Skeletal muscle satellite cell (primary cell): ENCODE measurements around the gene STAT3.
"Not testable (repeated sequence)": the region's sequence is repeated elsewhere in the genome, so short reads cannot be mapped to it uniquely, and the experiment has no call there.

ENCODE experiments used
- H3K27me3 ChIP-seq: 2 replicates; pipeline ENCODE4 v1.7.0; 2013; ENCODE audit warnings: low read length; ENCODE audit not compliant: control insufficient read depth, insufficient read depth
- H3K36me3 ChIP-seq: 2 replicates; pipeline ENCODE4 v1.7.0; 2013; ENCODE audit warnings: mild to moderate bottlenecking, control low read depth, low read length; ENCODE audit not compliant: insufficient read depth
- H3K4me1 ChIP-seq: 2 replicates; pipeline ENCODE4 v1.7.0; 2013; ENCODE audit warnings: low read length; ENCODE audit not compliant: control insufficient read depth, insufficient read depth
- H3K4me2 ChIP-seq: 2 replicates; pipeline ENCODE4 v1.7.0; 2013; ENCODE audit warnings: mild to moderate bottlenecking, low read length
- H3K4me3 ChIP-seq: 2 replicates; pipeline ENCODE4 v1.7.0; 2013; ENCODE audit warnings: low read length
- H3K9ac ChIP-seq: 2 replicates; pipeline ENCODE4 v1.7.0; 2013; ENCODE audit warnings: mild to moderate bottlenecking, low read depth, low read length, moderate library complexity
- H3K9me3 ChIP-seq: replicated peaks from 2 replicates; pipeline ENCODE4 v1.7.0; 2013; ENCODE audit warnings: mild to moderate bottlenecking, control low read depth, low read length

STAT3 gene

DNA sequence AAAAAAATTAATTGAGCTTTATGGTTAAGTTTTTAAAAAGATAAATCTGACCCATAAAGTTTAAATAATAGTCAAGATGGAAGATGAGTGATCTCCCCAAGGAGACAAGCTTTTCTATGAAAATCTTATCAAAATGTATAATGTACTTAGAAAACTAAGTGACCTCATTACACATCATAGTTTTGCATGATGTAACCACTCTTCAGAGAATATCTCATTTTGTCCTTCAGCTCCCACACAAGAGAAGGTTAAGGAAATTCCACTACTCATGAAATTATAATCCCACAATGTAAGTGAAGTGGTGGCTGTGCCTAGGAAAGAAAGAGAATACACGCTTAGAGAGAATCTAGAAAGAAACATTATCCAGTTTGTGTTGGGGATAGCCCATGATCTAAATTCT lies 14.3 kb downstream of the STAT3 start:
- no peaks in the 10 kb centered on the region for H3K9me3 ChIP-seq
- peaks cover 8% of the 10 kb centered on the region for H3K4me1 ChIP-seq

DNA sequence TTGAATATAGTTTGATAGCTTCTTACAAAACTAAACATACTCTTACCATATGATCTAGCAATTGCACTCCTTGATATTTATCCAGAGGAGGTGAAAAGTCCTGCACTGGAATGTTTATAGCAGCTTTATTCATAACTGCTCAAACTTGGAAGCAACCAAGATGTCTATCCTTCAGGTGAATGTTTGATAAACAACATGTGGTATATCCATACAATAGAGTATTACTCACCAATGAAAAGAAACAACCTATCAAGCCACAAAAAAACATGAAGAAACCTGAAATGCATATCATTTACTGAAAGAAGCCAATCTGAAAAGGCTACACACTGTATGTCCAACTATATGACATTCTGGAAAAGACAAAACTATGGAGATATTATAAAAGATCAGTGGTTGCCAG lies 16.1 kb downstream of the STAT3 start:
- Histone ChIP-seq H3K9me3 (no peaks in the 10 kb centered on the region), H3K36me3 (peaks cover 4% of the 10 kb centered on the region), H3K4me3 (no peak overlapping the region), H3K27me3 (no peaks in the 10 kb centered on the region), H3K9ac (no peak overlapping the region), H3K4me2 (no peak overlapping the region), H3K4me1 (peaks cover 2% of the 10 kb centered on the region)

More for the DNA sequence above, 14.3 kb downstream of the STAT3 start:
- Histone ChIP-seq H3K27me3 (no peaks in the 10 kb centered on the region), H3K36me3 (peaks cover 4% of the 10 kb centered on the region), H3K4me2 (no peak overlapping the region), H3K4me3 (no peak overlapping the region), H3K9ac (no peak overlapping the region)

DNA sequence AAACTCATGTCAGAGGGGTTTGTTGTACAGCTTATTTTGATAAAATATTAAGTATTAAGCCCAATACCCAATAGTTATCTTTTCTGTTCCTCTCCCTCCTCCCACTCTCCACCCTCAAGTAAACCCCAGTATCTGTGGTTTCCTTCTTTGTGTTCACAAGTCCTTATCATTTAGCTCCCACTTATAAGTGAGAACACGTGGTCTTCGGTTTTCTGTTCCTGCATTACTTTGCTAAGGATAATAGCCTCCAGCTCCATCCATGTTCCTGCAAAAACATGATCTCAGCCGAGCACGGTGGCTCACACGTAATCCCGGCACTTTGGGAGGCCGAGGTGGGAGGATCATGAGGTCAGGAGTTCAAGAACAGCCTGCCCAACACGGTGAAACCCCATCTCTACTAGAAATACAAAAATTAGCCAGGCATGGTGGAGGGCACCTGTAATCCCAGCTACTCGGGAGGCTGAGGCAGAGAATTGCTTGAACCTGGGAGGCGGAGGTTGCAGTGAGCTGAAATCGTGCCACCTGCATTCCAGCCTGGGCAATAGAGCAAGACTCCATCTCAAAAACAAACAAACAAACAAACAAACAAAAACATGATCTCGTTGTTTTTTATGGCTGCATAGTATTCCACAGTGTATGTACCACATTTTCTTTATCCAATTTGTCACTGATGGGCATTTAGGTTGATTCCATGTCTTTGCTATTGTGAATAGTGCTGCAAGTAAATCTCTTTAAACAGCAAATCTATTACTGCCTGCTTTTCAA lies 19.3 kb downstream of the STAT3 start:
- not testable (repeated sequence) for H3K36me3 ChIP-seq, H3K9me3 ChIP-seq, H3K4me3 ChIP-seq, H3K27me3 ChIP-seq, H3K9ac ChIP-seq, H3K4me2 ChIP-seq
- peaks cover 17% of the 10 kb centered on the region for H3K4me1 ChIP-seq

DNA sequence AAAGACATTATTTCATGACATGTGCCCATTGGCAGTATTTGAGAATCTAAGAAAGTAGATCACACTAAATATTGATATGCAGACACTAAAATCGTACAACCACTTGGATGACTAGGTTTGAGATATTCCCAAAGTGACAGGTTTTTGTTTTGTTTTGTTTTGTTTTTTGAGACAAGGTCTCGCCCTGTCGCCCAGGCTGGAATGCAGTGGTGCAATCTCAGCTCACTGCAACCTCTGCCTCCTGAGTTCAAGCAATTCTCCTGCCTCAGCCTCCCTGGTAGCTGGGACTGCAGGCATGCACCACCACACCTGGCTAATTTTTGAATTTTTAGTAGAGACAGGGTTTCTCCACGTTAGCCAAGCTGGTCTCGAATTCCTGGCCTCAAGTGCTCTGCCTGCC lies 19.9 kb downstream of the STAT3 start:
- H3K4me1 ChIP-seq = peaks cover 22% of the 10 kb centered on the region
- H3K9me3 ChIP-seq, H3K27me3 ChIP-seq, H3K4me3 ChIP-seq, H3K9ac ChIP-seq, H3K4me2 ChIP-seq, H3K36me3 ChIP-seq: not testable (repeated sequence)

DNA sequence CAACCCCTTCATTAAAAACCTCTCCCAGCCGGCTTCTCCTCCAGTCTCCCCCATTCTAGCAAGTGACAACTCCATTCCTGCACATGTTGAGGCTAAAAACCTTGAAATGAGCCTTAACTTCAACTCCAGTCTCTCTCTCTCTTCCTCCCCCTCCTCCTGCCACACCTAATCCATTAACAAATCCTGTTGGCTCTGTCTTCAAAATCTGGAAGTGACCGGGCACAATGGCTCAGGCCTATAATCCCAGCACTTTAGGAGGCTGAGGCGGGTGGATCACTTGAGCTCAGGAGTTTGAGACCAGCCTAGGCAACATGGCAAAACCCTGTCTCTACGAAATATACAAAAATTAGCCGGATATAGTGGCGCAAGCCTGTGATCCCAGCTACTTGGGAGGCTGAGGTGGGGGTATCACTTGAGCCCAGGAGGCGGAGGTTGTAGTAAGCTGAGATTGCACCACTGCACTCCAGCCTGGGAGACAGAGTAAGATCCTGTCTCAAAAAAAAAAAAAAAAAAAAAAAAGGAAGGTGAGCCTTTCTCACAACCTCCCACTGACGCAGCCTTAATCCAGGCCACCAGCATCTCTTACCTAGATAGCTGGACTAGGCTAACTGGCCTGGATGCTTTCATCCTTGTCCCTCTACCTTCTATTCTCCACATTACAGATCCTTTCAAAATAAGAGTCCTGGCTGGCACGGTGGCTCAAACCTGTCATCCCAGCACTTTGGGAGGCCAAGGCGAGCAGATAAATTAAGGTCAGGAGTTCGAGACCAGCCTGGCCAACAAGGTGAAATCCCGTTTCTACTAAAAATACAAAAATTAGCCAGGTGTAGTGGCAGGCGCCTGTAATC lies 21.8 kb downstream of the STAT3 start:
- not testable (repeated sequence) for H3K4me2 ChIP-seq, H3K27me3 ChIP-seq, H3K9ac ChIP-seq, H3K36me3 ChIP-seq, H3K4me3 ChIP-seq, H3K9me3 ChIP-seq
- peaks cover 37% of the 10 kb centered on the region for H3K4me1 ChIP-seq

DNA sequence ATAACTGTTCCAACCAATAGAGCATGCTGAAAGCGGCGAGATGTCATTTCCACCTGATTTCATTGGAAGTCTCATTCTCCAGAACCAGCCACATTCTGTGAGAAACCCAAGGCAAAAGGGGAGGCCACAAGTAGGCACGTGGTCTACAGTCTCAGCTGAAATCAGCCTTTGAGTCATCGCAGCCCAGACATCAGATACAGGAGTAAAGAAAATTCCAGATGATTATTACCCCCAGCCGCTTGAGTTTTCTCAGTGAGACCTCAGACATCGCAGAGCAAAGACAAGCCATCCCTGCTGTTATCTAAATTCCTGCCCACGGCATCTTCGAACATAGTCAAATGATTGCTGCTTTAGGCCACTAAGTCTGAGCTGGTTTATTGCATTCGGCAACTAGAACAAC lies 23.1 kb downstream of the STAT3 start:
- Histone ChIP-seq H3K4me2 (peak overlapping the region; percentile 54), H3K36me3 (no peaks in the 10 kb centered on the region), H3K9me3 (no peaks in the 10 kb centered on the region), H3K4me1 (peaks cover 37% of the 10 kb centered on the region), H3K9ac (no peak overlapping the region), H3K27me3 (no peaks in the 10 kb centered on the region), H3K4me3 (no peak overlapping the region)

DNA sequence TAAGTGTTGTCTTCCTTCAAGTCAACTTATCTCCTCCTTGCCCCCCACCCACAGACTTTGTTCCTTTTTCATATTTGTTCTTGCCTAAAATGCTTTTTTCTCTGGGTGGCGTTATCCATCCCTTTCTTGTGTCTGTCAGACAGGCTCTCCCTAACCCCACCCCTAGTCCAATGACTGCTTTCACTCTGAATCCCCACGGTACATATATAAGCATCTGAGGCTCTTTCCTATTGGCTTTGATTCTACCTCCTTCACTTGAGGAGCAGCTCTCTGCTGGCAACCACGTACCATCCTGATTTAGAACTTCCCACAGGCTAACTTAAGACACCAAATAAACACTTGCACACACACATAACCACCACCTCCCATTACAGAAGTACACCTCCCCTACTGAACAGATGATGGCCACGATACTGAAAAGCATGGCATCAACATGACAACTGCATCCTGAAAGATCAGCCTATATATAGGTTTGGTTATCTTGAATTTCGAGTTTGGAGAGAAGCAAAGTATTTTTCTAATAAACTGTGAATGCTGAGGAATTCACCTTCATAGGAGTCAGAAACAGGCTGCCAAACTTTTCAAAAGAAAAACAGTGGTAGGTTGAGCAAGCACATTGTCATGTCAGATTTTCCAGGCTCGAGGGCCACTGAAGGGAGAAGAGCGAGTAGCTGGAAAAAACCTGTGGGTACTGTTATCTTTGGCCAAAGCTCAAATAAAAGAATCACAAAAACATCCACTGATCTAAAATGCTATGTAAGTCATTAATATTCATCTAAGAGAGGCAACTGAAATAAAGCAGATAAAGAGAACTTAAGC lies 24.3 kb downstream of the STAT3 start:
- Histone ChIP-seq H3K4me2 (peak overlapping the region; percentile 33), H3K4me1 (peaks cover 37% of the 10 kb centered on the region), H3K4me3 (no peak overlapping the region), H3K36me3 (no peaks in the 10 kb centered on the region), H3K27me3 (no peaks in the 10 kb centered on the region), H3K9me3 (no peaks in the 10 kb centered on the region), H3K9ac (no peak overlapping the region)

DNA sequence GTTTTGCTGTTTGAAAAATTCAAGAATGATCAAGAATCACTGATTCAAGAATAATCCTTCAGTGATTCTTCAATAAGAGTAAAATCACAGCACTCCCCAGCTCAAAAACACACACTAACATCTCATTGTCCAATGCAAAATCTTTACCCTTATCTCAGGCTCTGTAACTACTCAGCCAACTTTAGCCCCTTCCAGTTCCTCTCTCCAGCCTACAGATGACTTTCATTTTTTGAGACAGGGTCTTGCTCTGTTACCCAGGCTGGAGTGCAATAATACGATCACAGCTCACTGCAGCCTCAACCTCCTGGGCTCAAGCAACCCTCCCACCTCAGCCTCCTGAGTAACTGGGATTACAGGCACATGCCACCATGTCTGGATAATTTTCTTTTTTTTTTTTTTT lies 25.0 kb downstream of the STAT3 start:
- Histone ChIP-seq H3K4me1 (peaks cover 37% of the 10 kb centered on the region), H3K36me3 (no peaks in the 10 kb centered on the region), H3K27me3 (no peaks in the 10 kb centered on the region), H3K9me3 (no peaks in the 10 kb centered on the region), H3K4me3 (no peak overlapping the region), H3K9ac (no peak overlapping the region), H3K4me2 (no peak overlapping the region)

DNA sequence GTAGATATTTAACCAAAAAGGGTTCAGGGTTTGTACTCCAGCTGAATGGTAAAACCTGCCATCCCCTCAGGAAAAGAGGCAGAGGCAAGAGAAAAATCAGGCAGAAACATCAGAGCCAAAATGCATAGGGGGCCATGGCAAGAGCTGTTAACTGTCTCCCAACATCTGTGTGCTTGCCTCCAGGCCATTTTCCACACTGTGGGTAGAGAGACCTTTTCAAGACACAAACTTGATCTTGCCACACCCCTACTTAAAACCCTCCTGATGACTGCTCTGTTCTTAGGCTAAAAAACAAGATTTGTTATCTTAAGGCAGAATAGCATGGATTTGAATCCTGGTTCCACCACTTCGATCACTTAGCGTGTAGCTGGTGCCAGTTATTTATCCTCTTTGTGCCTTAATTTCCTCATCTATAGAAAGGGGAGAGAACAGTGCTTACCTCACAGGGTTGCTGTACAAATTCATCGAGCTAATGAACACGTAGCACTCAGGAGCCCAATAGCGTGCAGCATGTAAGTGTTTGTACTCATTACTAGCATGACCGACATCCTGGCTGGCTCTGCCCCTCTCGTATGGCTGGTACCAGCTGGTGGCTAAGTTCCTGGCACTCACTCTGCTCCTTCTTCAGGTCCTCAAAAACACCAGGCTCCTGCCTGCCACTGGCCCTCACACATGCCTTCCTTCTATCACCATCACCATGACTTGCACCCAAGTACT lies 25.8 kb downstream of the STAT3 start:
- Histone ChIP-seq H3K4me1 (peaks cover 37% of the 10 kb centered on the region), H3K4me3 (no peak overlapping the region)

DNA sequence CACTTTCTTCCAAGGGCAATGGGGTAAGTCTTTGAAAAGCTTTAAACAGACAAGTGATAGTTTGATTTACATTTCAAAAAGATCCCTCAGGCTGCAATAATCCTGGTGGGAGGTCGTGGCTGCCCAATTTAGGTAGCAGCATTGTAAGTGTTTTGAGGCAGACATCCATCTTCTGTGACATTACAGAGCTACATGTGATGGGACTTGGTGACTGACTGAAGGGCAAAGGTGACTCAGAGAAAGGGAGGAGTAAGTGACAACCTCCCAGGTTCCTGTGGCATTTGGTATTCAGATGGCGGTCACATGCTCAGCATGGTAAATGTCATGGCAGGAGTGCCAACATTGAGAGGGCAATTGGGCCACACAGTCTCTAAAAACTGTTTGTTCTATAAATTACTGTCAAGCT lies 26.5 kb downstream of the STAT3 start:
- no peaks in the 10 kb centered on the region for H3K9me3 ChIP-seq
- H3K27me3 ChIP-seq = no peaks in the 10 kb centered on the region
- no peak overlapping the region for H3K4me3 ChIP-seq
- peaks cover 34% of the 10 kb centered on the region for H3K4me1 ChIP-seq
- no peaks in the 10 kb centered on the region for H3K36me3 ChIP-seq
- no peak overlapping the region for H3K9ac ChIP-seq
- no peak overlapping the region for H3K4me2 ChIP-seq

More for the DNA sequence above, 25.8 kb downstream of the STAT3 start:
- Histone ChIP-seq H3K9ac (no peak overlapping the region), H3K36me3 (no peaks in the 10 kb centered on the region), H3K4me2 (no peak overlapping the region), H3K9me3 (no peaks in the 10 kb centered on the region), H3K27me3 (no peaks in the 10 kb centered on the region)

DNA sequence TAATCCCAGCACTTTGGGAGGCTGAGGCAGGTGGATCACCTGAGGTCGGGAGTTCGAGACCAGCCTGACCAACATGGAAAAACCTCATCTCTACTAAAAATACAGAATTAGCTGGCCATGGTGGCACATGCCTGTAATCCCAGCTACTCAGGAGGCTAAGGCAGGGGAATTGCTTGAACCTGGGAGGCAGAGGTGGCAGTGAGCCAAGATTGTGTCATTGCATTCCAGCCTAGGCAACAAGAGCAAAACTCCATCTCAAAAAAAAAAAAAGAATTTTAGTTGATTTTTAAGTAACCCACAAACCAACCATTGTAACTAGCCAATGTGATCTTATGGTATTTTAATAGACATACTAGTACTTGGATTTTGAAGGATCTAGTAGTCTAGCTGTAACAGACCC lies 27.9 kb downstream of the STAT3 start:
- not testable (repeated sequence) for H3K4me2 ChIP-seq, H3K9me3 ChIP-seq, H3K9ac ChIP-seq, H3K27me3 ChIP-seq, H3K36me3 ChIP-seq, H3K4me3 ChIP-seq
- H3K4me1 ChIP-seq = peaks cover 38% of the 10 kb centered on the region
